Measurements from ENCODE around the gene OSBPL1A. TPM values are rescaled to one million over a fixed set of nuclear protein-coding genes. Genes with fewer than 3 reads are reported as not detected.

The OSBPL1A gene
- total RNA-seq, 6 experiments from 2014 or later = 4.1 to 14.6 (median 14.0) TPM

GRCh38 chr18:24396082-24396633 is 1.5 kb downstream of the OSBPL1A start:
- DNase-seq (no peak), ATAC-seq (no peak)
- TF ChIP-seq, protein P1, sequence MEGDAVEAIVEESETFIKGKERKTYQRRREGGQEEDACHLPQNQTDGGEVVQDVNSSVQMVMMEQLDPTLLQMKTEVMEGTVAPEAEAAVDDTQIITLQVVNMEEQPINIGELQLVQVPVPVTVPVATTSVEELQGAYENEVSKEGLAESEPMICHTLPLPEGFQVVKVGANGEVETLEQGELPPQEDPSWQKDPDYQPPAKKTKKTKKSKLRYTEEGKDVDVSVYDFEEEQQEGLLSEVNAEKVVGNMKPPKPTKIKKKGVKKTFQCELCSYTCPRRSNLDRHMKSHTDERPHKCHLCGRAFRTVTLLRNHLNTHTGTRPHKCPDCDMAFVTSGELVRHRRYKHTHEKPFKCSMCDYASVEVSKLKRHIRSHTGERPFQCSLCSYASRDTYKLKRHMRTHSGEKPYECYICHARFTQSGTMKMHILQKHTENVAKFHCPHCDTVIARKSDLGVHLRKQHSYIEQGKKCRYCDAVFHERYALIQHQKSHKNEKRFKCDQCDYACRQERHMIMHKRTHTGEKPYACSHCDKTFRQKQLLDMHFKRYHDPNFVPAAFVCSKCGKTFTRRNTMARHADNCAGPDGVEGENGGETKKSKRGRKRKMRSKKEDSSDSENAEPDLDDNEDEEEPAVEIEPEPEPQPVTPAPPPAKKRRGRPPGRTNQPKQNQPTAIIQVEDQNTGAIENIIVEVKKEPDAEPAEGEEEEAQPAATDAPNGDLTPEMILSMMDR (IDR thresholded peaks at IDR 0.05) = no peak
- TF ChIP-seq POLR2A (IDR thresholded peaks at IDR 0.05) = no peak
- peaks cover 0 to 9% (median 0%) of the 10 kb centered on the region in 4 donors for H3K4me1 ChIP-seq
- no peak overlapping the region for H3K4me3 ChIP-seq
- intact Hi-C loops (cut with DNase I) = no loop called here
- no peaks in the 10 kb centered on the region for H3K36me3 ChIP-seq
- H3K27me3 ChIP-seq = no peaks in the 10 kb centered on the region
- no peak overlapping the region for H3K27ac ChIP-seq
- H3K9me3 ChIP-seq = no peaks in the 10 kb centered on the region
- 51% methylated on average over 3 of the region's 8 CpGs for WGBS (ENCODE audit: insufficient coverage, low coverage, low lambda C conversion rate, missing lambda C conversion rate)

DNA sequence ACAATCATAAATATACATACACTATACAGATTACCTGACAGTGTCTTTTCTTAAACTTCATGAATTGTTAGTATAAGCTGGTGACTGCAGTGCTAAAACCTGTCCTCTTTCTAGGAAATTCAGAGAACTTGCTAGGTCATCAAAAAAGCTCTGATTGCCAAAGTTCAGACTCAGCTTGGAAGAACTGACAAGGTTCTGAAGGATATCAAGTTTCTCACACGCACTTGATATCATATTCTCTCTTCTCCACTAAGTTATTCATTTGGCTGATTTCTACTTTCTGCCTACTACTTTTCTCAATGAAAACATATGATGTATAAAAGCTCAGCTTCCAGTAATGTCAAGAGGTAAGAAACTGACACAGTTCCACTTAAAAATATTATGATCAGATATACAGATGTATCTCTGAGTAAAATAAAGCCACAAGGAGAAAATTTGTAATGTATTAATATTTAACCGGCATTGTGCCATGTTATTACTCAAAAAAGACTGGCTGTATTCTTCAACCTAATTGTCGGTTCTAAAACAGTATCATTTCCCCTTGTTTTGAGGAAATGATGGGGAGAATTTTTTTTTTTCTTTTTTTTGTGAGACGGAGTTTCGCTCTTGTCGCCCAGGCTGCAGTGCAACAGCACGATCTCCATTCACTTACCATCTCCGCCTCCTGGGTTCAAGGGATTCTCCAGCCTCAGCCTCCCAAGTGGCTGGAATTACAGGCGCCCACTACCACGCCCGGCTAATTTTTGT is 2.4 kb downstream of the OSBPL1A start:
- H3K36me3 ChIP-seq = no peaks in the 10 kb centered on the region
- no peaks in the 10 kb centered on the region for H3K27me3 ChIP-seq
- WGBS (ENCODE audit: insufficient coverage, low coverage, low lambda C conversion rate, missing lambda C conversion rate) = 65% methylated on average over 11 of the region's 11 CpGs
- H3K27ac ChIP-seq = no peak overlapping the region
- intact Hi-C loops (cut with DNase I) = no loop called here
- ATAC-seq (no peak), DNase-seq (no peak)
- TF ChIP-seq, protein P1 (IDR thresholded peaks at IDR 0.05) = no peak
- TF ChIP-seq POLR2A (IDR thresholded peaks at IDR 0.05) = no peak
- H3K4me1 ChIP-seq = peaks cover 0 to 9% (median 0%) of the 10 kb centered on the region in 4 donors
- H3K9me3 ChIP-seq = no peaks in the 10 kb centered on the region
- H3K4me3 ChIP-seq = no peak overlapping the region

GRCh38 chr18:24388957-24389356 is 8.7 kb downstream of the OSBPL1A start:
- DNase-seq = no peak
- intact Hi-C loops (cut with DNase I) = no loop called here
- no peak for ATAC-seq
- Histone ChIP-seq H3K27me3 (no peaks in the 10 kb centered on the region), H3K4me1 (no peaks in the 10 kb centered on the region), H3K36me3 (no peaks in the 10 kb centered on the region), H3K4me3 (no peak overlapping the region), H3K27ac (no peak overlapping the region), H3K9me3 (no peaks in the 10 kb centered on the region)
- WGBS (ENCODE audit: insufficient coverage, low coverage, low lambda C conversion rate, missing lambda C conversion rate) = 69% methylated on average over 3 of the region's 3 CpGs
- TF ChIP-seq, protein P1 (IDR thresholded peaks at IDR 0.05) = no peak
- TF ChIP-seq POLR2A (IDR thresholded peaks at IDR 0.05) = no peak

- Histone ChIP-seq H3K9me3 (no peaks in the 10 kb centered on the region), H3K4me3 (no peak overlapping the region), H3K27me3 (no peaks in the 10 kb centered on the region), H3K36me3 (no peaks in the 10 kb centered on the region), H3K27ac (no peak overlapping the region), H3K4me1 (no peaks in the 10 kb centered on the region)
- no peak for DNase-seq
- whole genome bisulfite sequencing (ENCODE audit: insufficient coverage, low coverage, low lambda C conversion rate, missing lambda C conversion rate) = 76% methylated on average over 6 of the region's 6 CpGs
- intact Hi-C loops (cut with DNase I) = no loop called here
- no peak for TF ChIP-seq POLR2A (IDR thresholded peaks at IDR 0.05)
- TF ChIP-seq, protein P1 (IDR thresholded peaks at IDR 0.05) = no peak
- no peak for ATAC-seq
These were observed 10.9 kb downstream of the OSBPL1A start for GRCh38 chr18:24386681-24387080.

Measured in right lobe of liver (tissue), 6 donors.